Colonic mucosa (tissue), 4 donors: Measurements from ENCODE around the gene GALNT9. TPM values are rescaled to one million over a fixed set of nuclear protein-coding genes. Genes with fewer than 3 reads are reported as not detected.

Experiments
- DNase-seq: peaks from one replicate; pipeline ENCODE4 v3.0.0-alpha.2; 2020
- H3K27ac ChIP-seq: fragments of 200-600 bp; one replicate; pipeline ENCODE4 v1.8.0; 2021
- H3K27me3 ChIP-seq: fragments of 200-600 bp; one replicate; pipeline ENCODE4 v1.8.0; 2021
- H3K36me3 ChIP-seq: fragments of 200-600 bp; one replicate; pipeline ENCODE4 v1.8.0; 2021
- H3K4me1 ChIP-seq: fragments of 200-600 bp; one replicate; pipeline ENCODE4 v1.8.0; 2021; ENCODE audit warnings: mild to moderate bottlenecking
- H3K4me3 ChIP-seq: fragments of 200-600 bp; one replicate; pipeline ENCODE4 v1.8.0; 2021
- H3K9ac ChIP-seq, 2 donors: one replicate each; pipeline ENCODE4 v1.7.0; 2013; ENCODE audit warnings: control low read depth in 2 of 2, low read depth in 2 of 2, low read length in 2 of 2
- H3K9me3 ChIP-seq: fragments of 200-600 bp; one replicate; pipeline ENCODE4 v1.8.0; 2021
- CTCF ChIP-seq: fragments of 200-600 bp; IDR thresholded peaks from one replicate; pipeline ENCODE4 v1.8.0; 2022; ENCODE audit warnings: antibody characterized with exemption, mild to moderate bottlenecking
- intact Hi-C: fragments of 100-400 bp; cut with DNase I; formaldehyde crosslinking; loops from one replicate; pipeline ENCODE4 v1.14.1; 2022
- total RNA-seq, 2 donors: library from RNA; stranded (reverse); fragmentation: NEBNext Ultra II Directional in 1 of 2; extraction: Animal tissue kit (Norgen Biotek cat#: 25700) in 1 of 2; gene quantifications; one replicate each; pipeline ENCODE4 v1.2.1, GENCODE V29; 2021
- donor health status: healthy.
- donor health status: DM: no; HTN: no; CAD: no.
- donor health status: DM: no; HTN: no; CAD: no.

GALNT9 gene
- total RNA-seq, 2 donors from 2014 or later = 0.45 TPM; not detected in 1

DNA sequence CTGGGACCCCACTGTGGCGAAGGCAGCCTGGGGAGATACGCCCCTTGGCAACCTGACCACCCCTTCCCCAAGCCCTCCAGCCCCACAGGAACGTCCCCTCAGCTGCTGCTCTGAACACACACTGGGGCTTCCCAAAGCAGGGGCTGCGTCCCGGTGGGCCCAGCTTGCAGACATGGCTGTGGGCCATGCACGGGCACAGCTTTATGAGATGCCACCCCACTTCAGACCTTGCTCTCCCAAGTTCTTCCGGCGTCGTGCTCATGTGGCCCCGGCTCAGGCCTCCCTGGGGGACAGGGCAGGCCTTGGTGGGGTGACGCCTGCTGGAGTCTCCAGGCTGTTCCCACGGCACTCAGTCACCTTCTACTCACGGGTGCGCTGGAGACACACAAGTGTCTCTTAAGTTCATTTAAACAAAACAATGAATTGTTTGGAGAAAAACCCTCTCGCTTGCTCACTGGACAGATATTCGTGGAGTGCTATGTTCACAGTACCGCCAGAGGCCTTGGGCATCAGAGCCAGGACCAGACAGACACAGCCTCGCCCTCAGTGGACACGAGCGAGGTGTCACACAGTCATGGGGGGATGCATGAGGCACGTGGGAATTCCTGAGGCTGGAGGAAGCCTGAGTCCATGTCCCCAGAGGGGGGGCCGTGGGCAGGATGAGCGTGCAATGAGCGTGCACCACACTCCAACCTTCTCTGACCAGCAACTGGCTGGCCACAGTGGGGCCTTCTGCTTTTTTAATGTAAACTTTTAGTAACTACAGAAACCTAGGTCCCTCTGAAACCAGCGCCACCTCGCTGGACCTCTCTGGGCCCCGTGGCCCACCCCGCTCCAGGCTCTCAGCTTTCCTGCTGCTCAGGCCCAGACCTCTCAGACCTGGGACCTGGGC, 4.3 kb downstream of the GALNT9 start:
- Histone ChIP-seq H3K27me3 (peaks cover 22% of the 10 kb centered on the region), H3K4me3 (no peak overlapping the region), H3K9ac (no peak overlapping the region), H3K9me3 (no peaks in the 10 kb centered on the region), H3K36me3 (no peaks in the 10 kb centered on the region), H3K27ac (no peak overlapping the region), H3K4me1 (no peaks in the 10 kb centered on the region)
- intact Hi-C loops = no loop called here
- TF ChIP-seq CTCF = no peak
- DNase-seq = no peak

GRCh38 chr12:132324173-132324572, 5.2 kb downstream of the GALNT9 start:
- Histone ChIP-seq H3K27me3 (peaks cover 18% of the 10 kb centered on the region), H3K27ac (no peak overlapping the region), H3K4me1 (no peaks in the 10 kb centered on the region), H3K4me3 (no peak overlapping the region), H3K36me3 (no peaks in the 10 kb centered on the region), H3K9ac (no peak overlapping the region), H3K9me3 (no peaks in the 10 kb centered on the region)
- DNase-seq = no peak
- intact Hi-C loops = no loop called here
- TF ChIP-seq CTCF = no peak

DNA sequence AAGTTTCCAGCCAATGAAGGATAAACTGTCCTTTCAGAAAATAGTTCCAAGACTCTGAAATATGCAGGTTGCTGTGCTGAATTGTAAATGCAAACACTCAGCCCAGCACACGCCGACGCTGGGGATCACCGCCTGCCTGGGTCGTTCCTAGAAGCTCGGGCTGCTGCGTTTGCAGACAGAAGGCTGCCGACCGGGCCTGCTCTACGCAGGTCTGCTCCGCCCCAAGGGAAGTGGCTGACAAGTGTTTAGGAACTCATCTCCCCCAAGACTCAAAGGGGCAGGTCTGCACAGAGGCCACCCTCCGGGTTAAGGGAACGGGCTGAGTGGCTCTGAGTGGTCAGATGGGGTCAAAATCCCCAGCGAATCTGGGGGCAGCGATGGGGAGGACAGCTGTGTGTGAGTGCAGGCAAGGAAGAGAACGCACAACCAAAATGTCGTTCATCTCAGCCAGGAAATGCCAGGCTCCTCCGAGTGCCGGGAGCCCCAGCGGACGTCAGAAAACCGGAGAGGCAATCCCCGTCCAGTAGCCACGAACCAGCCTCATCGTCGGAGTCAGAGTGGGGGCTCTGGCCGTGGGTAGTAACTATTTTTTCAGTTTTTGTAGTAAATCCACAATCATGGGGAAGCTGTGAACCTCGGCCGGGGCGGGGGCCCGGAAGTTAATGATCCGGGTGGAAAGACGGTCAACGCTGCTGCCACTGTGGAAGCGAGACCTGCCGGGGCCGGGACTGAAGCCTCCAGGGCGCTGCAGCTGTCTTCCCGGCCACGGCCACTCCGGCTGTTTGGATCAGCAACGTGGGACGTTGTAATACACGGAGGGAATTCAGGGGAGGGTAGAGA, 6.0 kb downstream of the GALNT9 start:
- Histone ChIP-seq H3K9me3 (no peaks in the 10 kb centered on the region), H3K27me3 (peaks cover 11% of the 10 kb centered on the region), H3K4me1 (no peaks in the 10 kb centered on the region), H3K4me3 (no peak overlapping the region), H3K9ac (no peak overlapping the region), H3K36me3 (no peaks in the 10 kb centered on the region), H3K27ac (no peak overlapping the region)
- no peak for TF ChIP-seq CTCF
- intact Hi-C loops = no loop called here
- no peak for DNase-seq

- Histone ChIP-seq H3K9me3 (no peaks in the 10 kb centered on the region), H3K27me3 (peaks cover 7% of the 10 kb centered on the region), H3K4me1 (no peaks in the 10 kb centered on the region), H3K4me3 (no peak overlapping the region), H3K36me3 (no peaks in the 10 kb centered on the region), H3K9ac (no peak overlapping the region), H3K27ac (no peak overlapping the region)
- no peak for TF ChIP-seq CTCF
- no peak for DNase-seq
- intact Hi-C loops = no loop called here
These were observed 6.9 kb downstream of the GALNT9 start for GRCh38 chr12:132322206-132323132.
